ENCODE data around the gene ZNF700.

GRCh38 chr19:11927227-11927626 lies 2.3 kb downstream of the ZNF700 start:
- TF ChIP-seq, protein P1, sequence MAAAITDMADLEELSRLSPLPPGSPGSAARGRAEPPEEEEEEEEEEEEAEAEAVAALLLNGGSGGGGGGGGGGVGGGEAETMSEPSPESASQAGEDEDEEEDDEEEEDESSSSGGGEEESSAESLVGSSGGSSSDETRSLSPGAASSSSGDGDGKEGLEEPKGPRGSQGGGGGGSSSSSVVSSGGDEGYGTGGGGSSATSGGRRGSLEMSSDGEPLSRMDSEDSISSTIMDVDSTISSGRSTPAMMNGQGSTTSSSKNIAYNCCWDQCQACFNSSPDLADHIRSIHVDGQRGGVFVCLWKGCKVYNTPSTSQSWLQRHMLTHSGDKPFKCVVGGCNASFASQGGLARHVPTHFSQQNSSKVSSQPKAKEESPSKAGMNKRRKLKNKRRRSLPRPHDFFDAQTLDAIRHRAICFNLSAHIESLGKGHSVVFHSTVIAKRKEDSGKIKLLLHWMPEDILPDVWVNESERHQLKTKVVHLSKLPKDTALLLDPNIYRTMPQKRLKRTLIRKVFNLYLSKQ (tag by site-specific recombination; IDR thresholded peaks at IDR 0.05; ENCODE audit: borderline replicate concordance) = peak; percentile 74; the same call in 1 of the 2 replicates
- TF ChIP-seq, protein P2, sequence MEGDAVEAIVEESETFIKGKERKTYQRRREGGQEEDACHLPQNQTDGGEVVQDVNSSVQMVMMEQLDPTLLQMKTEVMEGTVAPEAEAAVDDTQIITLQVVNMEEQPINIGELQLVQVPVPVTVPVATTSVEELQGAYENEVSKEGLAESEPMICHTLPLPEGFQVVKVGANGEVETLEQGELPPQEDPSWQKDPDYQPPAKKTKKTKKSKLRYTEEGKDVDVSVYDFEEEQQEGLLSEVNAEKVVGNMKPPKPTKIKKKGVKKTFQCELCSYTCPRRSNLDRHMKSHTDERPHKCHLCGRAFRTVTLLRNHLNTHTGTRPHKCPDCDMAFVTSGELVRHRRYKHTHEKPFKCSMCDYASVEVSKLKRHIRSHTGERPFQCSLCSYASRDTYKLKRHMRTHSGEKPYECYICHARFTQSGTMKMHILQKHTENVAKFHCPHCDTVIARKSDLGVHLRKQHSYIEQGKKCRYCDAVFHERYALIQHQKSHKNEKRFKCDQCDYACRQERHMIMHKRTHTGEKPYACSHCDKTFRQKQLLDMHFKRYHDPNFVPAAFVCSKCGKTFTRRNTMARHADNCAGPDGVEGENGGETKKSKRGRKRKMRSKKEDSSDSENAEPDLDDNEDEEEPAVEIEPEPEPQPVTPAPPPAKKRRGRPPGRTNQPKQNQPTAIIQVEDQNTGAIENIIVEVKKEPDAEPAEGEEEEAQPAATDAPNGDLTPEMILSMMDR (tag by site-specific recombination; IDR thresholded peaks at IDR 0.05) = no peak
- TF ChIP-seq, protein P3, sequence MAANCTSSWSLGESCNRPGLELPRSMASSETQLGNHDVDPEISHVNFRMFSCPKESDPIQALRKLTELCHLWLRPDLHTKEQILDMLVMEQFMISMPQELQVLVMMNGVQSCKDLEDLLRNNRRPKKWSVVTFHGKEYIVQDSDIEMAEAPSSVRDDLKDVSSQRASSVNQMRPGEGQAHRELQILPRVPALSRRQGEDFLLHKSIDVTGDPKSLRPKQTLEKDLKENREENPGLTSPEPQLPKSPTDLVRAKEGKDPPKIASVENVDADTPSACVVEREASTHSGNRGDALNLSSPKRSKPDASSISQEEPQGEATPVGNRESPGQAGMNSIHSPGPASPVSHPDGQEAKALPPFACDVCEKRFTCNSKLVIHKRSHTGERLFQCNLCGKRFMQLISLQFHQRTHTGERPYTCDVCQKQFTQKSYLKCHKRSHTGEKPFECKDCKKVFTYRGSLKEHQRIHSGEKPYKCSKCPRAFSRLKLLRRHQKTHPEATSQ (tag by site-specific recombination; IDR thresholded peaks at IDR 0.05) = no peak
- no peak for TF ChIP-seq ZNF112 (tag by site-specific recombination; IDR thresholded peaks at IDR 0.05)
- TF ChIP-seq ZNF639 (tag by site-specific recombination; IDR thresholded peaks at IDR 0.05) = no peak
- no peak for TF ChIP-seq ZNF561 (tag by site-specific recombination; IDR thresholded peaks at IDR 0.05; ENCODE audit: borderline replicate concordance)
- TF ChIP-seq ZNF146 (tag by site-specific recombination; IDR thresholded peaks at IDR 0.05) = no peak
